Measurements from ENCODE around the gene CUX1. TPM values are rescaled to one million over a fixed set of nuclear protein-coding genes. Genes with fewer than 3 reads are reported as not detected.

The CUX1 gene
- total and polyA plus RNA-seq, 10 of the 15 experiments (the other 5 are each of a cell fraction or from before 2014, with no cell fraction given) = 6.1 to 48.6 (median 25.9) TPM

- 31% methylated on average over 3 of the region's 3 CpGs for WGBS (ENCODE audit: insufficient coverage, insufficient replicate concordance, low lambda C conversion rate, missing lambda C conversion rate)
- SMC1A ChIA-PET (ENCODE audit: uncharacterized antibody, unreplicated experiment) = no interaction called here
- no peak overlapping the region for H3K9ac ChIP-seq (ENCODE audit: control insufficient read depth, insufficient read depth, low read length)
- DNase-seq (ENCODE audit: low read depth, low spot score) = no peak
- H3K9me3 ChIP-seq (replicated peaks; ENCODE audit: control insufficient read depth, insufficient read depth, low read length) = no peaks in the 10 kb centered on the region
- BruUV-seq (replicated peaks) = no TSS peak
- TF ChIP-seq MTA2 (IDR thresholded peaks at IDR 0.05; ENCODE audit: low read depth) (no peak), HDAC2 (IDR thresholded peaks at IDR 0.05) (no peak), BRCA1 (IDR thresholded peaks at IDR 0.05; ENCODE audit: low read depth, low read length) (no peak), HCFC1 (IDR thresholded peaks at IDR 0.05; ENCODE audit: low read length) (no peak), POLR2AphosphoS2 (IDR thresholded peaks at IDR 0.05; ENCODE audit: low read depth, low read length) (no peak), NR2F1 (conservative IDR thresholded peaks at IDR 0.05) (no peak), CHD1 (IDR thresholded peaks at IDR 0.05; ENCODE audit: low read depth, low read length) (no peak), IKZF1 (conservative IDR thresholded peaks at IDR 0.05) (no peak)
- H2AFZ ChIP-seq (ENCODE audit: control insufficient read depth, low read depth, low read length) = no peak overlapping the region
- no peaks in the 10 kb centered on the region for H3K79me2 ChIP-seq (ENCODE audit: control insufficient read depth, insufficient read depth, low read length)
- ATAC-seq = no peak
- RAD21 ChIA-PET (ENCODE audit: unreplicated experiment) = no interaction called here
- H3K4me1 ChIP-seq (ENCODE audit: control insufficient read depth, insufficient read depth, low read length) = no peaks in the 10 kb centered on the region
- H3K27ac ChIP-seq (ENCODE audit: control insufficient read depth, insufficient read depth) = no peak overlapping the region
- POLR2A ChIA-PET = no interaction called here
- H3K4me3 ChIP-seq = no peak overlapping the region
- peaks cover 2 to 7% of the 10 kb centered on the region in 2 experiments; a peak in 1 of 4 replicates for H3K27me3 ChIP-seq (replicated peaks in 1 of 2; ENCODE audit: control insufficient read depth in 2 of 2, insufficient read depth in 2 of 2, low read length in 1 of 2)
- no peak overlapping the region for H3K4me2 ChIP-seq (ENCODE audit: control insufficient read depth, insufficient read depth)
- CTCF ChIA-PET = no interaction called here
- in situ Hi-C loops (cut with MboI) (no loop called here), intact Hi-C loops (cut with micrococcal nuclease; ENCODE audit: unreplicated experiment) (no loop called here)
- no peaks in the 10 kb centered on the region for H3K36me3 ChIP-seq (ENCODE audit: control insufficient read depth in 2 of 2, insufficient read depth in 2 of 2, low read length in 1 of 2)
- no peaks in the 10 kb centered on the region for H4K20me1 ChIP-seq (ENCODE audit: control insufficient read depth, insufficient read depth)
- no peak for FAIRE-seq
Measured at GRCh38 chr7:101780281-101780680, 37.1 kb upstream of the CUX1 start.

GRCh38 chr7:101781439-101781838, 36.0 kb upstream of the CUX1 start:
- no peaks in the 10 kb centered on the region for H4K20me1 ChIP-seq (ENCODE audit: control insufficient read depth, insufficient read depth)
- H3K4me3 ChIP-seq = no peak overlapping the region
- H3K4me1 ChIP-seq (ENCODE audit: control insufficient read depth, insufficient read depth, low read length) = no peaks in the 10 kb centered on the region
- POLR2A ChIA-PET = no interaction called here
- H3K9ac ChIP-seq (ENCODE audit: control insufficient read depth, insufficient read depth, low read length) = no peak overlapping the region
- SMC1A ChIA-PET (ENCODE audit: uncharacterized antibody, unreplicated experiment) = no interaction called here
- WGBS (ENCODE audit: insufficient coverage, insufficient replicate concordance, low lambda C conversion rate, missing lambda C conversion rate) = 60% methylated on average over 8 of the region's 8 CpGs
- intact Hi-C loops (cut with micrococcal nuclease; ENCODE audit: unreplicated experiment) (no loop called here), in situ Hi-C loops (cut with MboI) (no loop called here)
- no TSS peak for BruUV-seq (replicated peaks)
- no peak for FAIRE-seq
- RAD21 ChIA-PET (ENCODE audit: unreplicated experiment) = interaction anchor here (0.7 kb wide), 1 partner anchor 93 kb away, joined by 3 read pairs; no protein-coding TSS in a partner anchor
- H3K9me3 ChIP-seq (replicated peaks; ENCODE audit: control insufficient read depth, insufficient read depth, low read length) = no peaks in the 10 kb centered on the region
- no peak overlapping the region for H2AFZ ChIP-seq (ENCODE audit: control insufficient read depth, low read depth, low read length)
- CTCF ChIA-PET = no interaction called here
- H3K4me2 ChIP-seq (ENCODE audit: control insufficient read depth, insufficient read depth) = no peak overlapping the region
- DNase-seq (ENCODE audit: low read depth, low spot score) = no peak
- TF ChIP-seq SKIL (IDR thresholded peaks at IDR 0.05; ENCODE audit: low read depth, poor library complexity, severe bottlenecking) = no peak
- no peak for TF ChIP-seq NR2C2 (IDR thresholded peaks at IDR 0.05; ENCODE audit: borderline replicate concordance, control insufficient read depth, insufficient read length, low read depth)
- no peak for TF ChIP-seq POLR2AphosphoS2 (IDR thresholded peaks at IDR 0.05; ENCODE audit: low read depth, low read length)
- no peak for TF ChIP-seq USF1 (IDR thresholded peaks at IDR 0.05; ENCODE audit: borderline replicate concordance, extremely low read length, insufficient read depth, low read depth, low read length)
- no peak for TF ChIP-seq SMARCA5 (IDR thresholded peaks at IDR 0.05)
- no peak for TF ChIP-seq CBX3 (IDR thresholded peaks at IDR 0.05; ENCODE audit: borderline replicate concordance, low read depth)
- no peak for TF ChIP-seq EED (IDR thresholded peaks at IDR 0.05; ENCODE audit: low read depth)
- ATAC-seq = no peak
- no peaks in the 10 kb centered on the region for H3K36me3 ChIP-seq (ENCODE audit: control insufficient read depth in 2 of 2, insufficient read depth in 2 of 2, low read length in 1 of 2)
- H3K79me2 ChIP-seq (ENCODE audit: control insufficient read depth, insufficient read depth, low read length) = no peaks in the 10 kb centered on the region
- peaks cover 2 to 7% of the 10 kb centered on the region in 2 experiments; a peak in 1 of 4 replicates for H3K27me3 ChIP-seq (replicated peaks in 1 of 2; ENCODE audit: control insufficient read depth in 2 of 2, insufficient read depth in 2 of 2, low read length in 1 of 2)
- no peak overlapping the region for H3K27ac ChIP-seq (ENCODE audit: control insufficient read depth, insufficient read depth)
